ENCODE measurements around the gene DGCR8. TPM values are rescaled to one million over a fixed set of nuclear protein-coding genes. Genes with fewer than 3 reads are reported as not detected.

The DGCR8 gene
- polyA plus RNA-seq, 2 of the 4 experiments (the other 2 are of a cell fraction): 18.1 to 21.3 TPM

DNA sequence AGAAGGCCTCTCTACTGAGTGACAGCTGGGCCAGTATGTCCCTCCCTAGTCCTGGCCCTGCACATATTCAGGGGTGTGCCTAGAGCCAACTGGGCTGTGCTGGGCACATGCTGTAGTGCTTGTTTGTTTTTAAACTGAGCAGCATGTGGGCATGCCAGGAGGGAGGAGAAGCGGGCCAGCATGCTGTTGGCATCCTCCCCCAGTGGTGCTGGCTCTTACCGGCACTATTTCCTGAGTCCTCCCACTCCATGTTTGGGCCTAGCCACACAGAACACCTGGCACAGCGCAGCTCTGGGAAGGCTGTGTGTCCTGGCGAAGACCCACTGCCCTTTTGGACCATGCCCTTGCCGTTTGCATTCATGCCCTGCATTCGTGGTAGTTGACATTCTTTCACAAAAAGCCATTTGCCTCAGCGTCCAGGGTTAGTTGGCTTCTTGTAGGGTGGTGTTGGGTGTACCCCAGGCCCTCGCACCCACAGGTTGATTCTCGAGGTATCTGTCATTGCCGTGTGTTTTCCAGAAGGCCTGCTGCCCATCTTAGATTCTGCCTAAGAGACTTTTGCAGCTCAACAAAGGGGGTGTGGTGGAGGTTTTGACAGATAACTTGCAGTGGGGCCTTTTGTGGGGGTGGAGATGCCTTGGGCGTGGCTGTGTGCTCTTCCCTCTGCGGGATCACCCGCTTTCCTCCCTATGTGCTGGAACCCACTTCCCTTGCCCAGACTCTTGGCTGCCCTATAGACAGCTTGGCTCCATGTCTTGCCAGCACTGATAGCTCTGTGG, 13.6 kb downstream of the DGCR8 start (continued):
- TF ChIP-seq, protein P1, sequence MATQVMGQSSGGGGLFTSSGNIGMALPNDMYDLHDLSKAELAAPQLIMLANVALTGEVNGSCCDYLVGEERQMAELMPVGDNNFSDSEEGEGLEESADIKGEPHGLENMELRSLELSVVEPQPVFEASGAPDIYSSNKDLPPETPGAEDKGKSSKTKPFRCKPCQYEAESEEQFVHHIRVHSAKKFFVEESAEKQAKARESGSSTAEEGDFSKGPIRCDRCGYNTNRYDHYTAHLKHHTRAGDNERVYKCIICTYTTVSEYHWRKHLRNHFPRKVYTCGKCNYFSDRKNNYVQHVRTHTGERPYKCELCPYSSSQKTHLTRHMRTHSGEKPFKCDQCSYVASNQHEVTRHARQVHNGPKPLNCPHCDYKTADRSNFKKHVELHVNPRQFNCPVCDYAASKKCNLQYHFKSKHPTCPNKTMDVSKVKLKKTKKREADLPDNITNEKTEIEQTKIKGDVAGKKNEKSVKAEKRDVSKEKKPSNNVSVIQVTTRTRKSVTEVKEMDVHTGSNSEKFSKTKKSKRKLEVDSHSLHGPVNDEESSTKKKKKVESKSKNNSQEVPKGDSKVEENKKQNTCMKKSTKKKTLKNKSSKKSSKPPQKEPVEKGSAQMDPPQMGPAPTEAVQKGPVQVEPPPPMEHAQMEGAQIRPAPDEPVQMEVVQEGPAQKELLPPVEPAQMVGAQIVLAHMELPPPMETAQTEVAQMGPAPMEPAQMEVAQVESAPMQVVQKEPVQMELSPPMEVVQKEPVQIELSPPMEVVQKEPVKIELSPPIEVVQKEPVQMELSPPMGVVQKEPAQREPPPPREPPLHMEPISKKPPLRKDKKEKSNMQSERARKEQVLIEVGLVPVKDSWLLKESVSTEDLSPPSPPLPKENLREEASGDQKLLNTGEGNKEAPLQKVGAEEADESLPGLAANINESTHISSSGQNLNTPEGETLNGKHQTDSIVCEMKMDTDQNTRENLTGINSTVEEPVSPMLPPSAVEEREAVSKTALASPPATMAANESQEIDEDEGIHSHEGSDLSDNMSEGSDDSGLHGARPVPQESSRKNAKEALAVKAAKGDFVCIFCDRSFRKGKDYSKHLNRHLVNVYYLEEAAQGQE (IDR thresholded peaks at IDR 0.05): no peak
- TF ChIP-seq, protein P2, sequence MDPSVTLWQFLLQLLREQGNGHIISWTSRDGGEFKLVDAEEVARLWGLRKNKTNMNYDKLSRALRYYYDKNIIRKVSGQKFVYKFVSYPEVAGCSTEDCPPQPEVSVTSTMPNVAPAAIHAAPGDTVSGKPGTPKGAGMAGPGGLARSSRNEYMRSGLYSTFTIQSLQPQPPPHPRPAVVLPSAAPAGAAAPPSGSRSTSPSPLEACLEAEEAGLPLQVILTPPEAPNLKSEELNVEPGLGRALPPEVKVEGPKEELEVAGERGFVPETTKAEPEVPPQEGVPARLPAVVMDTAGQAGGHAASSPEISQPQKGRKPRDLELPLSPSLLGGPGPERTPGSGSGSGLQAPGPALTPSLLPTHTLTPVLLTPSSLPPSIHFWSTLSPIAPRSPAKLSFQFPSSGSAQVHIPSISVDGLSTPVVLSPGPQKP (IDR thresholded peaks at IDR 0.05; ENCODE audit: low read depth, low read length): no peak
- TF ChIP-seq CHD2 (IDR thresholded peaks at IDR 0.05; ENCODE audit: low read length, partially characterized antibody): no peak
- TF ChIP-seq JUN (IDR thresholded peaks at IDR 0.05): no peak
- no peak for TF ChIP-seq RAD21 (conservative IDR thresholded peaks at IDR 0.05 in 1 of 2, IDR thresholded peaks at IDR 0.05 in 1 of 2)
- TF ChIP-seq HOXB5 (CRISPR knock-in tag; IDR thresholded peaks at IDR 0.05): no peak
- TF ChIP-seq, protein P3, sequence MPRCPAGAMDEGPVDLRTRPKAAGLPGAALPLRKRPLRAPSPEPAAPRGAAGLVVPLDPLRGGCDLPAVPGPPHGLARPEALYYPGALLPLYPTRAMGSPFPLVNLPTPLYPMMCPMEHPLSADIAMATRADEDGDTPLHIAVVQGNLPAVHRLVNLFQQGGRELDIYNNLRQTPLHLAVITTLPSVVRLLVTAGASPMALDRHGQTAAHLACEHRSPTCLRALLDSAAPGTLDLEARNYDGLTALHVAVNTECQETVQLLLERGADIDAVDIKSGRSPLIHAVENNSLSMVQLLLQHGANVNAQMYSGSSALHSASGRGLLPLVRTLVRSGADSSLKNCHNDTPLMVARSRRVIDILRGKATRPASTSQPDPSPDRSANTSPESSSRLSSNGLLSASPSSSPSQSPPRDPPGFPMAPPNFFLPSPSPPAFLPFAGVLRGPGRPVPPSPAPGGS (IDR thresholded peaks at IDR 0.05): no peak
- TF ChIP-seq CHD4 (IDR thresholded peaks at IDR 0.05; ENCODE audit: borderline replicate concordance): no peak
- TF ChIP-seq RNF2 (IDR thresholded peaks at IDR 0.05; ENCODE audit: borderline replicate concordance, low read depth): no peak
- TF ChIP-seq BHLHE40 (IDR thresholded peaks at IDR 0.05; ENCODE audit: low read depth, low read length): no peak

DNA sequence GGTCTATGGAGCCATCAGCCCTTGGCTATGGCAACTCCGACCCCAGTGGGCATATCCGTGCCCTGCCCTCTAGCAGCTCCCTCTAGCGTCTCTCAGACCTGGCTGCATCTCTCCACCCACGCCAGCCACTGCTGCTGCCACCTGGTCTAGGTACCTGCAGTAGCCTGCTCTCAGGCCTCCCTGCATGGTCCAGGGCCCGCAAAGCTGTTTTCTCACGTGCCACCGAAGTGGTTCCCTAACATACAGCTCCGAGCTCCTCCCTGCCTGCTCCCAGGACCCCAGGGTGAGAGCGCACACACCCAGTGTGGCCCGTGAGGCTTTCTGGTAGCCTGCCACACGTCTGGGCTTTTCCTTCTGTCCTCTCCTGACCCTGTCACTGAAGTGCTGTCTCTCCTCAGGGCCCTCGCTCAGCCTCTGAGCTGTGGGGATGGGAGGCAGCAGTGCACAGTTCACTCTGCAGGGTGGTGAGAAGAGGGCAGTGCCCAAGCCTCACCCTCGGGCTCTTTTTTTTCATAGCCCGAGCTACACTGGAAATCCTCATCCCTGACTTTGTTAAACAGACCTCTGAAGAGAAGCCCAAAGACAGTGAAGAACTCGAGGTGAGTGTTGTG, 14.3 kb downstream of the DGCR8 start:
- FAIRE-seq (no peak), ATAC-seq (no peak; a peak in 1 of 6 replicates), DNase-seq (ENCODE audit: low read depth in 1 of 2, low spot score in 1 of 2) (no peak)
- H3K9me3 ChIP-seq: 0 out of 3 replicates have a peak, but pooled peaks cover 3% of the 10 kb centered on the region
- H3K4me3 ChIP-seq: no peak overlapping the region
- no peak overlapping the region for H3K4me2 ChIP-seq
- 98% methylated on average over 15 of the region's 15 CpGs for WGBS (ENCODE audit: missing lambda C conversion rate)
- ChIA-PET CTCF (interaction anchor here (1.1 kb wide), 1 partner anchor 17 kb away, joined by 4 read pairs; no protein-coding TSS in a partner anchor), POLR2A (interaction anchor here (1.3 kb wide), 1 partner anchor 15 kb away, joined by 3 read pairs; no protein-coding TSS in a partner anchor)
- no peaks in the 10 kb centered on the region for H3K4me1 ChIP-seq
- TF ChIP-seq, protein P1 (IDR thresholded peaks at IDR 0.05): no peak
- TF ChIP-seq, protein P2 (IDR thresholded peaks at IDR 0.05; ENCODE audit: low read depth, low read length): no peak
- TF ChIP-seq, protein P4, sequence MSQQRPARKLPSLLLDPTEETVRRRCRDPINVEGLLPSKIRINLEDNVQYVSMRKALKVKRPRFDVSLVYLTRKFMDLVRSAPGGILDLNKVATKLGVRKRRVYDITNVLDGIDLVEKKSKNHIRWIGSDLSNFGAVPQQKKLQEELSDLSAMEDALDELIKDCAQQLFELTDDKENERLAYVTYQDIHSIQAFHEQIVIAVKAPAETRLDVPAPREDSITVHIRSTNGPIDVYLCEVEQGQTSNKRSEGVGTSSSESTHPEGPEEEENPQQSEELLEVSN (IDR thresholded peaks at IDR 0.05; ENCODE audit: borderline replicate concordance, low read depth): no peak
- TF ChIP-seq HDAC2 (IDR thresholded peaks at IDR 0.05): no peak
- TF ChIP-seq EP300 (IDR thresholded peaks at IDR 0.05): no peak
- TF ChIP-seq JUNB (IDR thresholded peaks at IDR 0.05): no peak
- TF ChIP-seq RCOR1 (IDR thresholded peaks at IDR 0.05; ENCODE audit: low read depth, low read length): no peak
- no peak for TF ChIP-seq CHD2 (IDR thresholded peaks at IDR 0.05; ENCODE audit: low read length, partially characterized antibody)
- no peak for TF ChIP-seq EHMT2 (IDR thresholded peaks at IDR 0.05; ENCODE audit: low read depth)
- no peak for TF ChIP-seq MAZ (IDR thresholded peaks at IDR 0.05; ENCODE audit: borderline replicate concordance, low read depth, low read length)
- TF ChIP-seq MAFK (IDR thresholded peaks at IDR 0.05; ENCODE audit: partially characterized antibody): no peak
- H3K27ac ChIP-seq: no peak overlapping the region

Data from A549 (cell line).